ENCODE results near the gene CARMIL1.

The CARMIL1 gene

DNA sequence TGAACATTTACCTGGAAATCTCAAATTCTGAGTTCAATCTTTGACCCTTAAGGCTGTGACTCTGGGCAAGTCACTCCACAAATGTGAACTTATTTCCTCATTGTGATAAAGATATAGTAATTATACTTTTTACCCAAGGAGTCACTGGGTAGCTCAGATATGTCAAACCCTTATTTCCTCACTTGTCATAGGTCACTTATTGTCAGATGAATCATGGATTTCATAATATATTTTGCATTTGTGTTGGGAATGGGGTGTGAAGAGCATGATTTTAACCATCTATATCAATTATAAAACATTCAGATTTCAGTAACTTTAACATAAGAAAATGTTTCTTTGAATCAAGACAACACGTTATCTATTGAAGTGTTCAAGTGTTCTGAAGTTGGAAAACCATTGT, 3.7 kb upstream of the CARMIL1 start:
- no peak overlapping the region for H2AFZ ChIP-seq (ENCODE audit: insufficient read depth, low read length, poor library complexity)
- H3K18ac ChIP-seq (ENCODE audit: low read length) = no peak overlapping the region
- H3K4me2 ChIP-seq (ENCODE audit: low read length) = no peak overlapping the region
- no peak overlapping the region for H2BK120ac ChIP-seq (ENCODE audit: insufficient read depth, low read length, poor library complexity)
- no peak overlapping the region for H2BK12ac ChIP-seq (ENCODE audit: low read length)
- peaks cover 8% of the 10 kb centered on the region for H3K79me2 ChIP-seq (ENCODE audit: control insufficient read depth, insufficient read depth, low read length, poor library complexity)
- DNase-seq = no peak
- H3K4me1 ChIP-seq (ENCODE audit: control insufficient read depth in 1 of 2, insufficient read depth in 2 of 2, low read length in 2 of 2) = peaks cover 6 to 11% of the 10 kb centered on the region in 2 experiments
- no peaks in the 10 kb centered on the region for H3K9me3 ChIP-seq (ENCODE audit: insufficient read depth, low read depth, low read length)
- no peak overlapping the region for H3K23ac ChIP-seq (ENCODE audit: low read length)
- H3K27me3 ChIP-seq (ENCODE audit: insufficient read depth, low read length) = no peaks in the 10 kb centered on the region
- H4K12ac ChIP-seq (ENCODE audit: low read depth, low read length) = no peak overlapping the region
- no peak overlapping the region for H3K4ac ChIP-seq (ENCODE audit: low read depth, low read length)
- no peak overlapping the region for H3K4me3 ChIP-seq (ENCODE audit: low read depth, low read length)
- H2AK5ac ChIP-seq (ENCODE audit: low read length) = no peak overlapping the region
- WGBS (ENCODE audit: extremely low coverage, insufficient coverage, insufficient read length) = no CpG with 5 or more reads among the region's 1 CpG
- no peaks in the 10 kb centered on the region for H3K36me3 ChIP-seq (ENCODE audit: control insufficient read depth in 1 of 2, insufficient read depth in 2 of 2, low read length in 2 of 2)
- H3K14ac ChIP-seq (ENCODE audit: low read length) = no peak overlapping the region
- H2BK5ac ChIP-seq (ENCODE audit: low read depth, low read length, poor library complexity) = no peak overlapping the region
- H3K9ac ChIP-seq (ENCODE audit: low read length) = no peak overlapping the region
- peaks cover 14% of the 10 kb centered on the region for H3K79me1 ChIP-seq (ENCODE audit: low read length)
- no peak overlapping the region for H3K27ac ChIP-seq (ENCODE audit: low read depth, low read length)
- H4K8ac ChIP-seq (ENCODE audit: low read depth, low read length) = no peak overlapping the region
- no peak overlapping the region for H4K91ac ChIP-seq (ENCODE audit: low read depth, low read length)

DNA sequence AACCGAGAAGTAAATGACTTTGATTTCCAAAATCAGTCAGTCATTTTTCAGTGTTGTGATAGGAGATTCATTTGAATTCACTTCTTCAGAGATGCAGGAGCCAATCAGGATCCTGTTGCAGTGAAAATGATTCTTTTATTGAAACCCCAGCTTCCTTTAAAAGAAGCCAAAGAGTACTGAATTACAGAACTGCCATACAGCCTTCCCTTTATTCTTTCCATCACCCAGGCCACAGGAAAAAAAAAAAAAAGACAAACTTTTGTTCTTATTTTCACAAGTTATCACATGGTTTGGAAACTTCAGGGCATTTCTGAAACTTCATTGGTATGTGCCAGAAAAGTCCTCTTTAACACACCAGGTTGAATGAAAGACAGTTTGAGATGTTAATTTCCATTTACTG, 1.8 kb upstream of the CARMIL1 start:
- no CpG with 5 or more reads among the region's 1 CpG for WGBS (ENCODE audit: extremely low coverage, insufficient coverage, insufficient read length)
- Histone ChIP-seq H4K12ac (ENCODE audit: low read depth, low read length) (no peak overlapping the region), H2AK5ac (ENCODE audit: low read length) (no peak overlapping the region)

DNA sequence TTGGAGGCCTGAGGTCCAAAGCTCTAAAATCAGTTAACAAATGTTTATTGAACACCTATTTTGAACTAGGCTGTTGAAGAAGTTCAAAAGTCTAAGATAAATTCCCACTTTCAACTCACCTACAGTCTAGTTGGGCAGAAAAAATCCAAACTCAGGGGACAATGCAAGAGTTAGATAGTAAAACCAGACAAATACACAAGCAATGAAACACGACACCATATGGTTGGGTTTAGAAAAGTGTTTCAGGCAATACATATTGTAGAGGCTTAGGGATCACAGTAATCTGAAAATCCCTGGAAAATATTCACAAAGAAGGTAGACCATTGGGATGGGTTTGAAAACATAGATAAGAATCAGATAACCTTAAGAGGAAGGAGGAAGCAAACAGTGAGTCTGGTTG, 1.3 kb upstream of the CARMIL1 start:
- H3K79me1 ChIP-seq (ENCODE audit: low read length) = peaks cover 14% of the 10 kb centered on the region
- no peak overlapping the region for H3K23ac ChIP-seq (ENCODE audit: low read length)
- H3K36me3 ChIP-seq (ENCODE audit: control insufficient read depth in 1 of 2, insufficient read depth in 2 of 2, low read length in 2 of 2) = no peaks in the 10 kb centered on the region
- no peak overlapping the region for H4K91ac ChIP-seq (ENCODE audit: low read depth, low read length)
- no peak for DNase-seq
- no peaks in the 10 kb centered on the region for H3K9me3 ChIP-seq (ENCODE audit: insufficient read depth, low read depth, low read length)
- peaks cover 8% of the 10 kb centered on the region for H3K79me2 ChIP-seq (ENCODE audit: control insufficient read depth, insufficient read depth, low read length, poor library complexity)
- peak overlapping the region; percentile 22 for H3K27ac ChIP-seq (ENCODE audit: low read depth, low read length)
- H2BK120ac ChIP-seq (ENCODE audit: insufficient read depth, low read length, poor library complexity) = no peak overlapping the region
- no peak overlapping the region for H3K9ac ChIP-seq (ENCODE audit: low read length)
- H3K4me3 ChIP-seq (ENCODE audit: low read depth, low read length) = no peak overlapping the region
- peaks cover 6 to 16% of the 10 kb centered on the region in 2 experiments for H3K4me1 ChIP-seq (ENCODE audit: control insufficient read depth in 1 of 2, insufficient read depth in 2 of 2, low read length in 2 of 2)
- H2BK5ac ChIP-seq (ENCODE audit: low read depth, low read length, poor library complexity) = no peak overlapping the region
- peak overlapping the region; percentile 94 for H3K4me2 ChIP-seq (ENCODE audit: low read length)
- H3K4ac ChIP-seq (ENCODE audit: low read depth, low read length) = no peak overlapping the region
- no peaks in the 10 kb centered on the region for H3K27me3 ChIP-seq (ENCODE audit: insufficient read depth, low read length)
- WGBS (ENCODE audit: extremely low coverage, insufficient coverage, insufficient read length) = no CpG with 5 or more reads among the region's 1 CpG
- no peak overlapping the region for H4K12ac ChIP-seq (ENCODE audit: low read depth, low read length)
- no peak overlapping the region for H2AFZ ChIP-seq (ENCODE audit: insufficient read depth, low read length, poor library complexity)
- no peak overlapping the region for H3K14ac ChIP-seq (ENCODE audit: low read length)
- no peak overlapping the region for H3K18ac ChIP-seq (ENCODE audit: low read length)
- H4K8ac ChIP-seq (ENCODE audit: low read depth, low read length) = peak overlapping the region; percentile 35
- no peak overlapping the region for H2AK5ac ChIP-seq (ENCODE audit: low read length)
- no peak overlapping the region for H2BK12ac ChIP-seq (ENCODE audit: low read length)

More for the DNA sequence above, 1.8 kb upstream of the CARMIL1 start:
- Histone ChIP-seq H3K79me1 (ENCODE audit: low read length) (peaks cover 14% of the 10 kb centered on the region), H3K9me3 (ENCODE audit: insufficient read depth, low read depth, low read length) (no peaks in the 10 kb centered on the region), H2AFZ (ENCODE audit: insufficient read depth, low read length, poor library complexity) (no peak overlapping the region), H3K23ac (ENCODE audit: low read length) (no peak overlapping the region), H3K4me3 (ENCODE audit: low read depth, low read length) (no peak overlapping the region), H3K79me2 (ENCODE audit: control insufficient read depth, insufficient read depth, low read length, poor library complexity) (peaks cover 8% of the 10 kb centered on the region), H3K4me1 (ENCODE audit: control insufficient read depth in 1 of 2, insufficient read depth in 2 of 2, low read length in 2 of 2) (peaks cover 6 to 16% of the 10 kb centered on the region in 2 experiments), H3K4me2 (ENCODE audit: low read length) (no peak overlapping the region), H3K9ac (ENCODE audit: low read length) (no peak overlapping the region), H3K36me3 (ENCODE audit: control insufficient read depth in 1 of 2, insufficient read depth in 2 of 2, low read length in 2 of 2) (no peaks in the 10 kb centered on the region), H4K91ac (ENCODE audit: low read depth, low read length) (no peak overlapping the region), H3K14ac (ENCODE audit: low read length) (no peak overlapping the region), H3K18ac (ENCODE audit: low read length) (no peak overlapping the region), H2BK5ac (ENCODE audit: low read depth, low read length, poor library complexity) (no peak overlapping the region), H3K4ac (ENCODE audit: low read depth, low read length) (no peak overlapping the region), H3K27me3 (ENCODE audit: insufficient read depth, low read length) (no peaks in the 10 kb centered on the region), H2BK12ac (ENCODE audit: low read length) (no peak overlapping the region), H4K8ac (ENCODE audit: low read depth, low read length) (no peak overlapping the region), H2BK120ac (ENCODE audit: insufficient read depth, low read length, poor library complexity) (no peak overlapping the region), H3K27ac (ENCODE audit: low read depth, low read length) (no peak overlapping the region)
- DNase-seq = no peak

DNA sequence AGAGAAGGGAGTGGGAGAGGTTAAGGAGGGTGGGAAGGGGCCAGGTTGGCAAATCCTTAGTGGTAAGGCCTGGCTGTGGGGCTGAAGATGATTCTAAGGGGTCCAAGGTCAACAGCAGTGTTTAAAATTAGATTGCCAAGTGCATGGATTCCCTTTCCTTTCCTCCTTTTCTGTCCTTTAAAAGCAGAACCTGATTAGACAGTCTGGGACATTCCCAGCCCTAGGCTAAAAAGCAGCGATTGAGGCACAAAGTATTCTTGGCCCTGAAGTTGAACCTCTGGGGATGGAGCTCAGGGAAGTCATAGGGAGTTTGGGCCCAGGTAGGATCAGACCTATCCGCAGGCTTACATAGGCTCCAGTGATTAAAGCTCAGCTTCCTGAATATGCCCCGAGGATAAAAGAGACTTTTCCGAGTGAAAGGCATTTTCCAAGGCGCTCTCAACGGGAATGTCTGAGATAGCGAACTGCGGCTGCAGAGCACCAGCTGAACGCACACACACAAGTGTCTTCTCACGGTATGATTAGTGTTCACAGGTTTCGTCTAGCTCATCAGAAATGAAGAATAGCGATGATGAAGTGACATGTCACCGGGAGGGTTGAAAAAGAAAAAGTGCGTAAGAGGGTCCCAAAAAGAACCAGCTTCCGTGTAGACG, 787 bp upstream of the CARMIL1 start:
- Histone ChIP-seq H2BK12ac (ENCODE audit: low read length) (peak overlapping the region; percentile 53), H3K36me3 (ENCODE audit: control insufficient read depth in 1 of 2, insufficient read depth in 2 of 2, low read length in 2 of 2) (no peaks in the 10 kb centered on the region), H3K27me3 (ENCODE audit: insufficient read depth, low read length) (no peaks in the 10 kb centered on the region), H2BK5ac (ENCODE audit: low read depth, low read length, poor library complexity) (peak overlapping the region; percentile 97), H2AFZ (ENCODE audit: insufficient read depth, low read length, poor library complexity) (peak overlapping the region; percentile 64), H4K91ac (ENCODE audit: low read depth, low read length) (peak overlapping the region; percentile 4), H3K27ac (ENCODE audit: low read depth, low read length) (peak overlapping the region; percentile 88), H3K14ac (ENCODE audit: low read length) (peak overlapping the region; percentile 94), H3K23ac (ENCODE audit: low read length) (no peak overlapping the region), H3K4ac (ENCODE audit: low read depth, low read length) (no peak overlapping the region), H4K8ac (ENCODE audit: low read depth, low read length) (peak overlapping the region; percentile 52), H3K4me1 (ENCODE audit: control insufficient read depth in 1 of 2, insufficient read depth in 2 of 2, low read length in 2 of 2) (peaks cover 6 to 16% of the 10 kb centered on the region in 2 experiments), H3K79me1 (ENCODE audit: low read length) (peaks cover 14% of the 10 kb centered on the region), H3K9ac (ENCODE audit: low read length) (peak overlapping the region; percentile 91), H3K79me2 (ENCODE audit: control insufficient read depth, insufficient read depth, low read length, poor library complexity) (peaks cover 8% of the 10 kb centered on the region), H4K12ac (ENCODE audit: low read depth, low read length) (no peak overlapping the region), H2BK120ac (ENCODE audit: insufficient read depth, low read length, poor library complexity) (peak overlapping the region; percentile 97), H3K9me3 (ENCODE audit: insufficient read depth, low read depth, low read length) (no peaks in the 10 kb centered on the region), H3K18ac (ENCODE audit: low read length) (no peak overlapping the region), H3K4me2 (ENCODE audit: low read length) (peak overlapping the region; percentile 94), H3K4me3 (ENCODE audit: low read depth, low read length) (peak overlapping the region; percentile 77), H2AK5ac (ENCODE audit: low read length) (no peak overlapping the region)
- DNase-seq = peak; percentile 40 to 57
- no CpG with 5 or more reads among the region's 16 CpGs for WGBS (ENCODE audit: extremely low coverage, insufficient coverage, insufficient read length)
